T-helper 9 cell (primary cell): ENCODE data around the gene FBLIM1.
"Not testable (repeated sequence)": the region's sequence is repeated elsewhere in the genome, so short reads cannot be mapped to it uniquely, and the experiment has no call there.

ENCODE experiments used
- DNase-seq: peaks from one replicate; pipeline ENCODE4 v3.0.0-alpha.2; 2020

FBLIM1 gene

DNA sequence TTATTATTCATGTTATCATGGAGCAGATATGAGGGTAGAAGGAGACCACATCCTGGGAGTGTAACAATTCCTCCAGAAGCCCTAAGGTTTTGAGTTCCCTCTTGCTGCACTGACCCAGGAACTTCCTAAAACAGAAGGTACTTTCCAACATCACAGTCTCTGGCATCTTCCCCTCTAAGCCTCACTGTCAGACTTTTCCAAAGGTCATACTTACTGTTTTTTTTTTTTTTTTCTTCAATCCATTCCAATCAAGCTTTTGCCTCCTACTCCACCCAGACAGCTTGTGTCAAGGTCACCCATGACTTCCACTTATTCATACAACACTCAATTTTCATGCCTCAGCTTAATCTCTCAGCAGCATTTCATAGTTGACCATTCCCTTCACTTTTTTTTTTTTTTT, 67.2 kb downstream of the FBLIM1 start:
- no peak for DNase-seq

DNA sequence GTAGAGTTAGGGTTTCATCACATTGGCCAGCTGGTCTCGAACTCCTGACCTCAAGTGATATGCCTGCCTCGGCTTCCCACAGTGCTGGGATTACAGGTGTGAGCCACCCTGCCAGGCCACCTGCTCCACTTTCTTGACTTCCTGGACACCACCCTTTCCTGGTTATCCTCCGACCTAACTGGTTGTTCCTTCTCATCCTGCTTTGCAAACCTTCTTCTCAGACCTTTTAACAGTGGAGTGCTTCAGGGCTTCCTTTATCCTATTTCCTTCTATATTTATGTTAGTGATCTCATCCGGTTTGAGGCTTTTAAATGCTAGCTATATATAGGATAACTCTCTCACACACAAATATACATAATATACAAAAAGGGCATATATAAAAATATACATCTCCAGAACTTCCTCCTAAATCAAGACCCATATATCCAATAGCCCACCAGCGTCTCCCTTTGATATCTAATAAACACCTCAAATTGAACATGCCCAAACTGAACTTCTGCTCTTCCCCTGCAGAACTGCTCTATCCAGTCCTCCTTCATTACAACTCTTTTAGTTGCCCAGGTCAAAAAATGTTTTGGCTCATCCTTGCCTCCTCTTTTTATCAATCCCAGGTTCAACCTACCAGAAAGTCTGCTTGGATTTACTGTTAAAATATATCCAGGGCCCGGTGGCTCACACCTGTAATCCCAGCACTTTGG, 68.4 kb downstream of the FBLIM1 start:
- no peak for DNase-seq

DNA sequence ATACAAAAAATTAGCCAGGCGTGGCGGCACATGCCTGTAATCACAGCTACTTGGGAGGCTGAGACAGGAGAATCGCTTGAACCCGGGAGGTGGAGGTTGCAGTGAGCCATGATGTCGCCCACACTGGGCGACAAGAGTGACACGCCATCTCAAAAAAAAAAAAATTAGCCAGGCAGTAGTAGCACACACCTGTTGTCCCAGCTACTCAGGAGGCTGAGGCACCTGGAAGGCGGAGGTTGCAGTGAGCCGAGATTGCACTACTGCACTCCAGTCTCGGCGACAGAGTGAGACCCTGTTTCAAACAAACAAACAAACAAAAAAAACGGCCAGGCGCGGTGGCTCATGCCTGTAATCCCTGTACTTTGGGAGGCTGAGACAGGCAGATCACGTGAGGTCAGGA, 69.0 kb downstream of the FBLIM1 start:
- DNase-seq, result not testable (repeated sequence)

DNA sequence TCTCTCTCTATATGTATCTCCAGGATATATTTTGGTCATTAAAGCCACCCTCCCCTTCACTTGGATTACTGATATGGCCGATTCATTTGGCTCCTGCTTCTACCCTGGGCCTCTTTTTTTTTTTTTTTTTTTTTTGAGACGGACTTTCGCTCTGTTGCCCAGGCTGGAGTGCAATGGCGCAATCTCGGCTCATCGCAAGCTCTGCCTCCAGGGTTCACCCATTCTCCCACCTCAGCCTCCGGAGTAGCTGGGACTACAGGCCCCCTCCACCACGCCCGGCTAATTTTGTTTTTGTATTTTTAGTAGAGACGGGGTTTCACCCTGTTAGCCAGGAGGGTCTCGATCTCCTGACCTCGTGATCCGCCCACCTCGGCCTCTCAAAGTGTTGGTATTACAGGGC, 70.3 kb downstream of the FBLIM1 start:
- DNase-seq, result not testable (repeated sequence)

DNA sequence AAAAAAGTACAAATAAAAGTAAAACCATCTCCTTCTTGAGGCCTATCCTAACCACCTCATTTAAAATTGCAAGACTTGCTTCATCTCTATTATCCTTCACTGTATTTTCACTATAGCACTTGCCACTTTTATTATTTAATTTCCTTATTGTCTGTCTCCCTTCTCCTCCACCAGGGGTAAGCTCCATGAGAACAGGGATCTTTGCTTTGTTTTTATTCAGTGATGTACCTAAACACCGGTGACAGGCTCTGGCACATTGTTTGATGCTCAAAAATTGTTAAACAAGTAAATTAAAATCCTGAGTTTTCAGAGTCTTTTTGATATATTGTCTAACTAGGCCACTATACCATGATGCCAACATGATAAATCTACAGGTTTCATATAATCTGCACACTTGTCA, 71.7 kb downstream of the FBLIM1 start:
- DNase-seq, result no peak

DNA sequence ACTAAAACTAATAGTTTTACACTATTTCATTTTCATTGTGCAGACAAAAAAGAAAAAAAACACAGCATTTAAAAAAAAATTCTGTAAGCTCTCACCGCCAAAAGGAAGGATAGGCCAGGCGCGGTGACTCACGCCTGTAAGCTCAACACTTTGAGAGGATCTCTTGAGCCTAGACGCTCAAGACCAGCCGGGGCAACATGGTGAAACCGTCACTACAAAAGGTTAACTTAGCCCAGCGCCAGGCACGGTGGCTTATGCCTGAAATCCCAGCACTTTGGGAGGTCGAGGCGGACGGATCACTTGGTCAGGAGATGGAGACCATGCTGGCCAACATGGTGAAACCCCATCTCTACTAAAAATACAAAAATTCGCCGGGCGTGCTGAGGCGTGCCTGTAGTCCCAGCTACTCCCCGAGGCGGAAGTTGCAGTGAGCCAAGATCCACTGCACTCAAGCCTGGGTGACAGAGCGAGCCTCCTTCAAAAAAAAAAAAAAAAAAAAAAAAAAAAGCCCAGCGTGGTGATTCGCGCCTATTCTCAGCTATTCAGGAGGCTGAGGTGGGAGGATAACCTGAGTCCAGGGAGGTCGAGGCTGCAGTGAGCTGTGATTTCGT, 74.6 kb downstream of the FBLIM1 start:
- DNase-seq, result peak; percentile 24

DNA sequence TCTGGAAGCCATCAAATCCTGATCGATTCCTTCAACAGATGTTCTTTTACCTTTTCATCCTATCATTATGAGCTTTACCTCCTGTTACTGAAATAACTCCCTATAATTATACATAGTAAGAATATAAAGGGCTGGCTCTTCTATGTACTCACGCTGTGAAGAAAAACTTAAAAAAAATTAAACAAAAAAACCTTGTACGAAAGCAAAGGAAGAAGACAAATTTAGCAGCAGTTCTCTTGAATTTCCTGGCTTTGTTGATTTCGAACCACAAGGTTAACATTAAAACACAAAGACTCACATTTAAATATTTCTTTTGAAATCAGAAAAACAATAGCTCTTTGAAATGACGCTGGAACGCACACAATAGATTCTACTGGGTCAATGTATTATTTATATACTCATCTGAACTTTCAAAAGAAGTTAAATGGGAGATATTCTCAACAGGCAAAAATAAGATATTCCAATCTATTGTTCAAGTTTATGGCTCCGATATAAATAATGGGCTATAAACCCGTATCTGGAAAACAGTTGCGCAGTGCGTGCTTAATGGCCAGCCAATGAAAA, 75.3 kb downstream of the FBLIM1 start:
- DNase-seq, result no peak

DNA sequence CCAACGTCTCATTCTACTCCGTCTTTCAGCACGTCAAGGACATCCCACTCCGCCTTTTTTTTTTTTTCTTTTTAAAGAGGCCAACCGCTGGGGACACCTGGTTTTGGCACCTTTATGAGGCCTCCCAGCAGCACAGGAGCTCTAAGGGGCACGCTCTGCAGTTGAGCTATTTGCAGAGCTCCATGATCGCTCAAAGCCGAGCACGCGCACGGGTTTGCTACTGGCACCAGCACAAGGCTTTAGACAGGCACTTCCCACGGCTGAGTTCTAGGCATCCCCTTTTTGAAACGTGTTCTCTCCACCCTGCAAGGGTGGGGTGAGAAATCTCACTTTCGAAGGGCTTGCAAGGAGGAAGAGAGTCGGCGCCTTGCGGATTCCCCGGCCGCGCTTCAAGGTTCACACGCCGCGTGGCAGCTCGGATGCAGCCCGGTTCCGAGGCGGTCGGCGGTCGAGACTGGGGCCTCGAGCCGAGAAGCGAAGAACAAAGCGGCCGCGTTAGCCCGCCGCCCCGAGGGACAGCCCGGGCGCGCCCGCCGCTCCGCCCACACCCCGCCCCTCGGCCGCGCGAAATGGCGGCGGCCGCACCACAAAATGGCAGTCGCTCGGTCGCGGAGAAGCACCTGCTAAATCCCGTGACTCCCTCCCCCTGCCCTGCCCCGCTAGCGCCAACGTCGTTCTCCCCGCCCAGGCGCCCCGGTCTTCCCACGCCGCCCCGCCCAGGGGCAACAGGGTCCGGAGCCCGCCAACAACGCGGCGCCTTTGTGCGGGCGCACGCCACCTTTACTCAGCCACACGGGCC, 76.0 kb downstream of the FBLIM1 start:
- DNase-seq, result peak; percentile 81

DNA sequence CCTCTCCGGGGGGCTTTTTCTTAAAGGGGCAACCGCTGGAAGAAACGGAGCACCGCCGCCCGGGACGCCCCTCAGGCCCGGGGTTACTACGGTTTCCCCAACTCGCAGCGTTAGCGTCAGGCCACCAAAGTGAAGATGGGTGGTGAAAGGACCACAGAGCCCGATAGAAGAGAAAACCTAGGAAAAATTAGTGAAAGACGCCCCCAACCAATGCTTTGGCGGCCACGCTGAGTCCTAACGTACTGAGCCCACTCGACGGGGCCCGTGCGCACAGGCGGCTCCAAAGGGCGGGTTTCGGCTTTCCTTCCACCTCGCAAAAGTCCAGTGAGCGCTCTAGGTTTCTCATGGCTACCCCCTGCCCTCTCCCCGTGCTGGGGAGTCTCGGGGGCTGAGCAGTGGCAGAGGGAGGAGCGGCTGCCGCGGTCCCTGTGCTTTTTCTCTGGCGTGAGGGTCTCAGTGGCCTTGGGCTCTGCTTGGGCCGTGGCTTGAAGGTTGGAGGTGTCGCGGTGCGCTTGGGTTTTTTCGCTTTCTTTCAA, 76.7 kb downstream of the FBLIM1 start:
- DNase-seq, result no peak

DNA sequence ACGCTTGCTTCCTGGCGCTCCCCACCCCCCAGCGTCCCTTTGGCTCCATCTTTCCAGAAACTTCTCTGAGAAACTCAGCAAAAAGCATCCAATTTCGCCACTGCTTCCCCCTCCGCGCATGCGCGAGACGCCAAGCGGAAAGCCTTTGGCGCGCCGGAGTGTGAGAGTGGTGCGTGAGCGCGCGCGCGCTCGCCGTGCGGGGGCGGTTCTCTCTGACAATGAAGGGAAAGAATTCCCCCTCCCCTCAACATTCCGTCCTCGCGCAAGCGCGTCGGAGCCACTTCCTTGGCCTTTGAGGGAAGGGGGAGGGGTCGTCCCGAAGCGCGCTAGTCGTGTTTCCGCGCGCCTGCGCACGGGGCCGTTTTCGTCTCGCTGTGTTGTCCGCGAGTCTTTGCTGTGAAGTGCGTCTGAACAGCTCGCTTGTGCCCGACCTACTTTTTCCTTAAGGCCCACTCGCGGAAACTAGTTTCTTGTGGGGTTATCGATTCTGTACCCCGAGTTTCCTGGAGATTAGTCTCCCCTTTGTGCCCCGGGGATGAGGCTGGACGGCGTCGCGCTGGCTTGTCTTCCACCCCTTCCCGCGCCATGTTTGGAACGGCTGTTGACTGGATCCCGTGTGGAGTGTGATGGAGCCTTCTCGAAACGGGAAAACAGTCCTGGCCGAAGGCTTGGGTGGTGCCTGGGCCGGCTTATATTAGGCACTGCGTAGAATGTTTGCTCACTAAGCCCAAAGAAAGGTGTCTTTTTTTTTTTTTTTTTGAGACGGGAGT, 77.3 kb downstream of the FBLIM1 start:
- peak; percentile 96 for DNase-seq
